OCI-LY1 (cell line): Measurements from ENCODE around the gene GPALPP1.

ENCODE experiments used
- H2AFZ ChIP-seq: fragments of 200-600 bp; sonication (generic), shearing (Covaris generic); 2 replicates; pipeline ENCODE4 v1.6.0; 2014; ENCODE audit warnings: antibody characterized with exemption, mild to moderate bottlenecking, low read length
- H3F3A ChIP-seq: fragments of 200-600 bp; sonication (generic), shearing (Covaris generic); 2 replicates; pipeline ENCODE4 v1.6.0; 2014; ENCODE audit warnings: mild to moderate bottlenecking, antibody characterized with exemption, low read length, moderate library complexity; ENCODE audit not compliant: insufficient read depth
- H3K27ac ChIP-seq: fragments of 200-600 bp; sonication (generic); 2 replicates; pipeline ENCODE4 v1.5.1; 2014; ENCODE audit warnings: low read length, mixed run types, mild to moderate bottlenecking, low read depth; ENCODE audit not compliant: poor library complexity, severe bottlenecking
- H3K27me3 ChIP-seq: fragments of 200-600 bp; sonication (generic); 2 replicates; pipeline ENCODE4 v1.6.0; 2014; ENCODE audit warnings: antibody characterized with exemption, mild to moderate bottlenecking, low read length, moderate library complexity; ENCODE audit not compliant: insufficient read depth
- H3K36me3 ChIP-seq: fragments of 200-600 bp; sonication (generic); 2 replicates; pipeline ENCODE4 v1.6.1; 2014; ENCODE audit warnings: mild to moderate bottlenecking, antibody characterized with exemption, low read length, moderate library complexity, mixed read lengths; ENCODE audit not compliant: insufficient read depth
- H3K4me1 ChIP-seq: fragments of 200-600 bp; sonication (generic); 2 replicates; pipeline ENCODE4 v1.5.1; 2014; ENCODE audit warnings: mild to moderate bottlenecking, low read length, moderate library complexity; ENCODE audit not compliant: insufficient read depth, severe bottlenecking
- H3K4me2 ChIP-seq: fragments of 200-600 bp; sonication (generic), shearing (Covaris generic); 2 replicates; pipeline ENCODE4 v1.6.1; 2014; ENCODE audit warnings: low read length
- H3K4me3 ChIP-seq: fragments of 200-600 bp; sonication (generic); 2 replicates; pipeline ENCODE4 v1.5.1; 2014; ENCODE audit warnings: low read length, low read depth, mild to moderate bottlenecking, mixed read lengths; ENCODE audit not compliant: poor library complexity, severe bottlenecking
- H3K79me2 ChIP-seq: fragments of 200-600 bp; shearing (Covaris generic); 2 replicates; pipeline ENCODE4 v1.6.1; 2016; ENCODE audit warnings: mixed run types, low read length, mixed read lengths; ENCODE audit not compliant: insufficient read depth
- H3K9ac ChIP-seq: fragments of 200-600 bp; sonication (generic), shearing (Covaris generic); 2 replicates; pipeline ENCODE4 v1.6.1; 2014; ENCODE audit warnings: mild to moderate bottlenecking, low read length, mixed read lengths
- H3K9me2 ChIP-seq: fragments of 200-600 bp; sonication (generic), shearing (Covaris generic); 2 replicates; pipeline ENCODE4 v1.6.1; 2014; ENCODE audit warnings: low read depth, mild to moderate bottlenecking, low read length, mixed read lengths
- H3K9me3 ChIP-seq: fragments of 200-600 bp; shearing (Covaris generic); 2 replicates; pipeline ENCODE4 v1.6.1; 2014; ENCODE audit warnings: low read length, mixed read lengths
- H4K20me1 ChIP-seq: fragments of 200-600 bp; sonication (generic), shearing (Covaris generic); 2 replicates; pipeline ENCODE4 v1.6.0; 2016; ENCODE audit warnings: mild to moderate bottlenecking, low read length; ENCODE audit not compliant: insufficient read depth
- EZH2 ChIP-seq: fragments of 200-600 bp; sonication (generic), shearing (Covaris generic); IDR thresholded peaks from 2 replicates; pipeline ENCODE4 v1.8.0; 2017; ENCODE audit warnings: borderline replicate concordance, mixed run types, mild to moderate bottlenecking, antibody characterized with exemption, low read length, moderate library complexity, mixed read lengths
- TF ChIP-seq, protein P1 (sequence below): fragments of 200-600 bp; sonication (generic), shearing (Covaris generic); IDR thresholded peaks from 2 replicates; pipeline ENCODE4 v1.5.1; 2017; ENCODE audit warnings: mild to moderate bottlenecking, antibody characterized with exemption, low read length, moderate library complexity, mixed read lengths

The GPALPP1 gene

DNA sequence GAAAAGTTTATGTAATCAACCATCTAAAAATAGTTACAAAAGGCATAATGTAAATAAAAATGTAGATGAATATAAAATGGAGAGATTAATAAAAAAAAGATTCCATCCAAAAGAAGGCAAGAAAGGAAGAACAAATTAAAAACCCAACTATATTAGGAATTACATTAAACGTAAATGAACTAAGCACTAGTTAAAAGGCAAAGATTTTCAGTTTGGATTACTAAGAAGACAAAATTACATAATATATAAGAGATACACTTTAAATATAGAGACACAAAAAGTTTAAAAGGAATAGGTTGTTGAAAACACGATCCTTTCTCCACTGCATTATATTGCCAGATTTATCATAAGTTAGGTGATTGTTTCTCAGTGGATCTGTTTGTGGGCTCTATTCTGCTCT is 27.3 kb upstream of the GPALPP1 start:
- Histone ChIP-seq H3K4me1 (no peaks in the 10 kb centered on the region), H3K4me2 (no peak overlapping the region), H3K27ac (no peak overlapping the region), H3K27me3 (no peaks in the 10 kb centered on the region), H3K9me3 (peaks cover 18% of the 10 kb centered on the region), H3K4me3 (no peak overlapping the region), H3K36me3 (peaks cover 84% of the 10 kb centered on the region), H3F3A (no peaks in the 10 kb centered on the region), H2AFZ (no peak overlapping the region), H3K9me2 (no peaks in the 10 kb centered on the region), H3K9ac (no peak overlapping the region), H4K20me1 (no peaks in the 10 kb centered on the region), H3K79me2 (no peaks in the 10 kb centered on the region)
- TF ChIP-seq, protein P1, sequence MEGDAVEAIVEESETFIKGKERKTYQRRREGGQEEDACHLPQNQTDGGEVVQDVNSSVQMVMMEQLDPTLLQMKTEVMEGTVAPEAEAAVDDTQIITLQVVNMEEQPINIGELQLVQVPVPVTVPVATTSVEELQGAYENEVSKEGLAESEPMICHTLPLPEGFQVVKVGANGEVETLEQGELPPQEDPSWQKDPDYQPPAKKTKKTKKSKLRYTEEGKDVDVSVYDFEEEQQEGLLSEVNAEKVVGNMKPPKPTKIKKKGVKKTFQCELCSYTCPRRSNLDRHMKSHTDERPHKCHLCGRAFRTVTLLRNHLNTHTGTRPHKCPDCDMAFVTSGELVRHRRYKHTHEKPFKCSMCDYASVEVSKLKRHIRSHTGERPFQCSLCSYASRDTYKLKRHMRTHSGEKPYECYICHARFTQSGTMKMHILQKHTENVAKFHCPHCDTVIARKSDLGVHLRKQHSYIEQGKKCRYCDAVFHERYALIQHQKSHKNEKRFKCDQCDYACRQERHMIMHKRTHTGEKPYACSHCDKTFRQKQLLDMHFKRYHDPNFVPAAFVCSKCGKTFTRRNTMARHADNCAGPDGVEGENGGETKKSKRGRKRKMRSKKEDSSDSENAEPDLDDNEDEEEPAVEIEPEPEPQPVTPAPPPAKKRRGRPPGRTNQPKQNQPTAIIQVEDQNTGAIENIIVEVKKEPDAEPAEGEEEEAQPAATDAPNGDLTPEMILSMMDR: no peak
- TF ChIP-seq EZH2: no peak

DNA sequence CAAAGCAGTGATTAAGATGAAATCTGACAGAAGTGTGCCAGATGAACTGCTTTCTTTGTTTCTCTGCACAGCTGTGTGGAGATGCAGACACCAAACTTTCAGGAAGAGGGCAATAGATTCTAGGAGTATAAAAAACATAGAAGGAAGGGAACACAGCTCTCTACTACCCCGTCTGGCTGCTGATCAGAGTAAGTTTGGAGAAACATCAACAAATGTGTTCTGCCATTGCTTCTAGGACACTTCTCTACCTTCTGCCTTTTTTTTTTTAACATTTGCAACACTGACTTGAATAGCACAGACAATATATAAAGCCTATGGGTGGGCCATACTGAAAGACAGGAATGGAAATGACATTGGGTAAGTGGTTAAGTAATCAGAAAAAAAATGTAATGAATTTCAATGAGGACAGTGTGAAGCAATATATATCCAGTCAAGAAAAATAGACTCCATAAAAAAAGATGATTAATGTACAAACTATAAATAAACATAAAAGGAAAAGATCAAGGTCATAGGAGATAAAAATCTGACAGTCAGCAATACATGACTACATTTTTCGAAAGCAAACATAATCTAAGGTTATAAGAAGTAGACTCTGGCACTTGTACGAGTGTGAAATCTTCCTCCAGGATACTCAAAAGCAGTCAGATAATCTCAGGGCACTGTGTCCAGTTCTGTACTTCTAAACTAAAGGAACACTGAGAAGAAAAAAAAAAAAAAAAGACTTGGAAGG is 21.5 kb upstream of the GPALPP1 start:
- Histone ChIP-seq H3K4me3 (no peak overlapping the region), H3K9me2 (no peaks in the 10 kb centered on the region), H3K79me2 (no peaks in the 10 kb centered on the region), H3F3A (no peaks in the 10 kb centered on the region), H3K27ac (no peak overlapping the region), H4K20me1 (no peaks in the 10 kb centered on the region), H3K36me3 (peaks cover 72% of the 10 kb centered on the region), H3K4me2 (no peak overlapping the region), H2AFZ (no peak overlapping the region), H3K4me1 (no peaks in the 10 kb centered on the region), H3K9me3 (0 out of 2 replicates have a peak, but pooled peaks cover 7% of the 10 kb centered on the region), H3K9ac (no peak overlapping the region), H3K27me3 (no peaks in the 10 kb centered on the region)
- TF ChIP-seq, protein P1: no peak
- TF ChIP-seq EZH2: no peak

DNA sequence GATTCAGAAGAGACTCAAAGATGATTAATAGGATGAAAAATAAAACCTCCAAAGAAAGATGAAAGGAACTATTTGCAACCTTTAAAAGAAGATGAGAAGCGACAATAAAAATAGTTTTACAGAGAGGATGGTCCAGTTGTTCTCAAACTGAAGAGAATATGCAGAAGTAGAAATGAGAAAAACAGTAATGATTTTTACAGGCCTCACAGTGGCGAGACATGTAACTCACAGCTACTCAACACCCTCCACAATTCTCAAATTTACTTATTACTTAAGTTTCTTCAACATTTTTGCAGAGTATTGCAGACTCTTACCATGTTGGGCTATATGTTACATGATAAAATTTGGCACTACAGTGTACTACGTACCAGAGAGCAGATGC is 20.9 kb upstream of the GPALPP1 start:
- Histone ChIP-seq H3K27me3 (no peaks in the 10 kb centered on the region), H3K4me2 (no peak overlapping the region), H3K9me3 (0 out of 2 replicates have a peak, but pooled peaks cover 7% of the 10 kb centered on the region), H3F3A (no peaks in the 10 kb centered on the region), H3K27ac (no peak overlapping the region), H2AFZ (no peak overlapping the region), H3K79me2 (no peaks in the 10 kb centered on the region), H3K9me2 (no peaks in the 10 kb centered on the region), H3K36me3 (peaks cover 69% of the 10 kb centered on the region), H3K9ac (no peak overlapping the region), H3K4me1 (no peaks in the 10 kb centered on the region), H4K20me1 (no peaks in the 10 kb centered on the region), H3K4me3 (no peak overlapping the region)
- no peak for TF ChIP-seq EZH2
- TF ChIP-seq, protein P1: no peak
